Smooth muscle cell of the brain vasculature (primary cell): ENCODE results near the gene AP3S2.
"Not testable (repeated sequence)": the region's sequence is repeated elsewhere in the genome, so short reads cannot be mapped to it uniquely, and the experiment has no call there.

Source experiments
- DNase-seq: peaks from one replicate; pipeline ENCODE4 v3.0.0-alpha.2; 2012; ENCODE audit warnings: low read depth, low spot score

Gene AP3S2

DNA sequence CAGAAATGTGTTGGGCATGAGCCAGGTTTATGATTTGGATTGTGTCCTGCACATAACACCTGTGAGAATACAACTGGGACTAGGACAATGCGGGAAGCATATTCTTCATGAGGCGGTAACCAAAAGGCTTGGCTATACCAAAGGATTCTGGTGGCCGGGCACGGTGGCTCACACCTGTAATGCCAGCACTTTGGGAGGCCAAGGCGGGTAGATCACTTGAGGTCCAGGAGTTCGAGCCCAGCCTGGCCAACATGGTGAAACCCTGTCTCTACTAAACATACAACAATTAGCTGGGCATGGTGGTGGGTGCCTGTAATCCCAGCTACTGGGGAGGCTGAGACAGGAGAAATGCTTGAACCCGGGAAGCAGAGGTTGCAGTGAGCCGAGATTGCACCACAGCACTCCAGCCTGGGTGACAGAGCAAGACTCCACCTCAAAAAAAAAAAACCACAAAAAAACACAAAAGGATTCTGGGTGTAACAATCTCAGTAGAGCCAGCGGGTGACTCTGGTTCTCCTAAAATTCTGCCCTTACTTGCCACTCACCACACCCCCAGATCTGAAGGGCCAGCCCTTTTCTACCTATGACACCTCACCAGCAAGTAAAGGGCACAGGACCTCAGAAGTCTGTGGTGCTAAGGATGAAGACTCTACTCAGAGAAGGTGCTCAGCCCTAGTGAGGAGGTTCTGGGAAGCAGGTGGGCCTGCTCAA, 59.2 kb downstream of the AP3S2 start:
- not testable (repeated sequence) for DNase-seq

- DNase-seq = no peak
Observed at GRCh38 chr15:89833966-89834365, 59.8 kb downstream of the AP3S2 start.

DNA sequence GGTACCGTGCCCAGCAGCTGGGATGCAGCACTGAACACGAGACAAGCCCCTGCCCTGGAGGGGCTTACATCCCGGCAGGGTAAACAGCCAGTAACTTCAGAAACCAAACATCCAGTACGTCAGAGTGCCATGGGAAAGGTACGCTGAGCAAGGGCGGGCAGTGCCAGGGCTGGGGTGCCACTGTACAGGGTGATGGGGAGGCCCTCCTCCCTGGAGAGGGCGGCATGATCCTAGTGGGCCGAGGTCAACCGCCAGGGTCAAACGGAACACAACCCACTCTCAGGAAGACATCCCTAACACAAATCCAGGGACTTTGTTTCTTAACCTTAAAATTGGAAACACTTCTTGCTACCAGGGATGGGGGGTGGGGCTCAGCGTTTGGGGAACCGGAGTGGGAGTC, 63.2 kb downstream of the AP3S2 start:
- DNase-seq = no peak

DNA sequence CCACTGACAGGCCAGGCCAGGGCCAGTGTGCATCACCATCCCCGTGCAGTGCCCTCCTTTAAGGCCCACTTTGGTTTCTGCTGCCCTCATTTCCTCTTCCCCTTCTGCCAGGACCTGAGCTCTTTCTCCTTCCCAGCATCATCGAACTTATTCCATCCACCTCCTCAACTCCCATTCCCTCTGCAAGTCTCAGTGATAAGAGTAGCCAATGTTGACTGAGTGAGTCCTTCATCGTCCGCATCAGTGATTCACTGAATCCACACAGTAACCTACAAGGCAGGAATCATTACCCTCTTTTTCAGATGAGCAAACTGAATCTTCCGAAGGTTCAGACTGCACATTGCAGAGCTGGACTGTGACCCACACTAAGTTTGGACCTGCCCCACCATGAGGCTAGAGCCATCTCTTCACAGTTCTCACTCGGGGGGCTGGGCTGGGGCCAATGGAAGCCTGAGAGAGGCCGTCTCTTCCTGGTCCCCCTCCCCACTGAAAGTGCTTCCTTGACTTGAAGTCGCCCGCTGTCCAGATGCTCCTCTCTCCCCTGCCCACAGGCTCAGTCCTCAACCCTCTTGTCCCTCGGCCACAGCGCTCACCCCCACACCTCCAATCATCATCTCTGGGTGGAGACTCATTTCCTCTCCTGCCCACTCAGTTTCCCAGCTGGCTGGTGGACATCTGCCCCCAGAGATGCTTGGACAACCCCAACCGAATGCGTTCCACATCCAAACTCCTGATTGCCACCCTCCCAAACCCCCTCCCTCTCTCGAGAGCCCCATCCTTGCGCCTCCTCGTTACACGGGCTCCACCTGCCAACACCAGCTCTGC, 64.0 kb downstream of the AP3S2 start:
- no peak for DNase-seq

DNA sequence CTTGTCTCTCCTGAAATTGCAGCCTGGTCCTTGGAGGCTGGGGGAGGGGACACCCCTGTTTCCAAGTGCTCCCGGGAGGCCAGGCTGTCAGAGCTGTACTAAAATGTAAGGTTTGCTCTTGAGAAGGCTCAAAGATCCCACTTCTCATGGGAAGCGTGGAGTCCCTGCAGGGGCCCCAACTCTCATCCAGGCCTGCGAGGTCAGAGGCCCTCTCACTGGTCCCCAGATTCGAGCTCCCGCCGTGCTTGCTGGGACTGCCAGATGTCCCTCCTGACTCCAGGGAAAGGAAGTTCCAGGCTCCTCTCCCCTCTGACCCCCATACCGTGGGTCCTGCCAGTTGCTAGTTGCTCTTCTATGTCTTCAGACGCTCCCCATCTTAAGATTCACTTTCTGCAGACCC, 64.6 kb downstream of the AP3S2 start:
- no peak for DNase-seq

GRCh38 chr15:89828281-89829145, 65.3 kb downstream of the AP3S2 start:
- DNase-seq = no peak

GRCh38 chr15:89827829-89828228, 66.0 kb downstream of the AP3S2 start:
- DNase-seq = no peak

- DNase-seq = no peak
Observed at GRCh38 chr15:89826671-89827655, 66.8 kb downstream of the AP3S2 start.

GRCh38 chr15:89825271-89825940, 68.4 kb downstream of the AP3S2 start:
- DNase-seq = no peak

DNA sequence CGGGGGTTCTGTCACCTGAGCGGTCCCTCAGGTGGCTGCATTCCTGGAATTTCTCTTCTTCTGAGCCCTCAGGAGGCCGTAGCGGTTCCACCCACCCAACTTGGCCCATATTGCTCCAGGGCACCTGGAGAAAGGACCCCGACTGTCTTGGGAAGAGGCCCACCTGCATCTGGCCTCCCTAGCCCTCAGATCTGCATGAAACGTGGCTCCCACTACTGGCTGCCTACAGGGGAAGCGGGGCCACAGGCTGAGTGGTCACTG, 69.3 kb downstream of the AP3S2 start:
- DNase-seq = no peak

- DNase-seq = no peak
Observed at GRCh38 chr15:89823836-89824606, 69.8 kb downstream of the AP3S2 start.

GRCh38 chr15:89822951-89823711, 70.7 kb downstream of the AP3S2 start:
- no peak for DNase-seq

DNA sequence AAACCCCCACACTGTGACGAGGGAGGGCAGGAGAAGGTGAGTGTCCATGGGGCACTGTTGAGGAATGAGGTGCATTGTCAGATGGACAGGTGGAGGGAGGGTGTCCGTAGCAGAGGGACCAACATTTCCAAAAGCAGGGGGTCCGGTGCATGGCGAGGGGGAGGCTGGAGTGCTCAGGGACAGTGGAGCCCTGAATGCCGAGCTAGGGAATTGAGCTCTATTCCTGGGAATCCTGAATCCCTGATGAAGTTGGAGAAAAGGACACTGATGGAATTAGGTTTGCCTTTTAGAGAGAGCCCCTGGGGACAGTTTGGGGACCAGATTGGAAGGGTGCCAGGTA, 71.2 kb downstream of the AP3S2 start:
- DNase-seq = no peak

DNA sequence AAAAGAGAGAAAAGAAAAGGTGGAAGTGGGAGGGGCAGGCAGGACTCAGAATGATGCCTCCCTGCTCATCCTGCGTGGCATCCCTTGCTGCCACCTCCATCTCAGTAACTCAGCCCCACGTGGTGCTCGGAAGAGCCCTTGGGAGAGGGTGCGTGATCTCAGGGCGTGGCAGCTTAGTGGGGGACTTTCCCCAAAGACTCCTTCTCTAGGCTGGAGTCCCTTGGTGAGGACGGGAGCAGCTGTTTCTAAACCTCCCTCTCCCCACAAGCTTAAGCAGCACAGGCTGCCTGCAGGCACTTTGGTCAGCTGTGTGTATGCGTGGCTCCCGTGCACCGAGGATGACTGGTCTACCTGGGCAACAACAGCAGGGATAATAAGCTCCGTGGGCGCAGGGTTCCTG, 71.8 kb downstream of the AP3S2 start:
- no peak for DNase-seq

DNA sequence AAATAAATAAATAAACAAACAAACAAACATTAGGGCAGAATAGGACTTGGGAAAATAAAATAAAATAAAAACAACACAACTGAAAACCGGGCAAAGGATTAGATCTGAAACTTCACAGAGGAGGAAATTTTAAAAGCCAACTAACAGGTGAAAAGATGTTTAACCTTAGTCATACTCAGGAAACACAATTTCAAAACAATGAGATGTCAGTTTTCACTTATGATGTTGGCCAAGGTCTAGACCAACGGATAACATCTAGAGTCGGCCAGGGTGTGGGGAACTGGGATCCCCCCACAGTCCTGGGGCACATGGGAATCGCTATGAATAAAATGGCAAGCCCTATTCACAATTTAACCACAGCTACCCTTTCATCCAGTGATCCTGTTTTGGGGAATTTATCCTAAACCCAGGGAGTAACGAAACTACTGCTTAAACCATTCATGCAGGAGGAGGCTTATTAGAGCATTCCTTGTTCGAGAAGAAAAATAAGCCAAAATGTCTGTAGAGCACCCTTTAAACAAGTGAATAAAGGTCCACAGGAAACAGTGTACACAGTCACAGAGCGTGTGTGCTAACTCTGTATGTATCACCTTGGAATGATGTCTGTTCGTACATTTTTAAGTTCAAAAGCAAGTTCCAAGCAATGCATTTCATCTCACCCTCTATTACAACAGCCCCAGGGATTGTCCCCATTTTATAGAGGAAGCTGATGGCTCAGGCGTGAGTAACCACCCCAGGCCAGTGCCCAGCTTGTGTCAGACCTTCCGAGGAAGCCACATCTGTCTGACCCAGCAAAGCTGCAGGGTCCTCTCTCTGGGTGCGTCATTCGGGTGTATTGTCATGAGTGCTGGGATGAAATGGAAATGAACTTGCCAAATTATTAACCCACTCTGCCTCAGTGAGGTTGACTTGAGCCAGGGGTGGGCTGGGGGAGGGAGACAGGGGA, 72.9 kb downstream of the AP3S2 start:
- DNase-seq = no peak

DNA sequence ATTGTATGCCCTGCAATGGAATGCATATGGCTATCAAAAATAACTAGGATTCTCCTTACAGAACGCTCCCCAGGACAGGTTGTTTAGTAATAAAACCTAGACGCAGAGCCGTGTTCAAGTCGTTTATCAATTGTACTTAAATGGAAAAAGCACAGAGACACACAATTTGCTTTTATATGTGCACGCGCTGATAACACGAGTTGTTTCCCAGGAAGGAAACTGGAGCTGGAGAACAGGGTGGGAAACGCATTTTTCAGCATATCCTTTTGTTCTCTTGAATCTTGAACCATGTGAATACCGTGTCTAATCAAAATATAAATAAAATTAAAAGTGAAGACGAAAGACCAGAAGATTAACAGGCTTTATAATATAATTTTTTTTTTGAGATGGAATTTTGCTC, 75.5 kb downstream of the AP3S2 start:
- DNase-seq = no peak

DNA sequence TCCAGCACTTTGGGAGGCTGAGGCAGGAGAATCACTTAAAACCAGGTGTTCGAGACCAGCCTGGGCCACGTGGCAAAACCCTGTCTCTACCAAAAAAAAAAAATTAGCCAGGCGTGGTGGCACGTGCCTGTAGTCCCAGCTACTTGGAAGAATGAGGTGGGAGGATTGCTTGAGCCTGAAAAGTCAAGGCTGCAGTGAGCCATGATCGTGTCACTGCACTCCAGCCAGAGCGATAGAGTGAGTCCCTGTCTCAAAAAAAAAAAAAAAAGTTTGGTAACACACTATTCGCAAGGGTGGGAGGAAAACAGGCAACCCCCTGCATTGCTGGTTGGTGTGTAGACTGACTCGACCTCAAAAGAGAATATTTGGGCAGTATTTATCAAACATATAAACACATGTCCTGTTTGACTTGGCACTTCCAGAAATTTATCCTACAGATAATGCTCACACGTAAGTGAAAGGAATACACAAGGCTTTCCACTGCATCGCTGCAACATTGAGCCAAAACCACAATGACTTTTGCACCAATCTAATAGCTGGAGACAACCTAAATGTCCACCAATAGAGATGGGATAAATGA, 76.0 kb downstream of the AP3S2 start:
- no peak for DNase-seq

DNA sequence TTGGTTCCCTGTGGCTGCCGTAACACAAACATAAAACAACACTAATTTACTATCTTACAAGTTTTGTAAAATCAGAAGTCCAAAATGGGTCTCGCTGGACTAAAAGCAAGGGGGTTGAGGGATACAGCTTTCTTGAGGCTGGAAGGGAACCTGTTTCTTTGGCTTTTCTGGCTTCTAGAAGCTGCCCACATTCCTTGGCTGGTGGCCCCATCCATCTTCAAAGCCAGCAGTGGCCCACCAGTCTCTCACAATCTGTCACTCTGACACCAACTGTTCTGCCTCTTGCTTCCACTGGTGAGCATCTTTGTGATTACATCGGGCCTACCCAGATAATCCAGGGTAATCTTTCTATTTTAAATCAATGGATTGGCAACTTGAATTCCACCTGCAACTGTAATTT, 78.0 kb downstream of the AP3S2 start:
- no peak for DNase-seq
